Mucosa of gallbladder (tissue), 1 donor: Measurements from ENCODE around the gene GAREM2. TPM values are rescaled to one million over a fixed set of nuclear protein-coding genes. Genes with fewer than 3 reads are reported as not detected.
"Not testable (repeated sequence)": the region's sequence is repeated elsewhere in the genome, so short reads cannot be mapped to it uniquely, and the experiment has no call there.

Experiments used
- DNase-seq: peaks from one replicate; pipeline ENCODE4 v3.0.0-alpha.2; 2020; ENCODE audit warnings: low spot score
- total RNA-seq: library from RNA; stranded (reverse); gene quantifications from one replicate; pipeline ENCODE4 v1.2.1, GENCODE V29; 2021
- donor health status: DM: no; HTN: no; CAD: no.

GAREM2 gene
- total RNA-seq = 4.9 TPM

DNA sequence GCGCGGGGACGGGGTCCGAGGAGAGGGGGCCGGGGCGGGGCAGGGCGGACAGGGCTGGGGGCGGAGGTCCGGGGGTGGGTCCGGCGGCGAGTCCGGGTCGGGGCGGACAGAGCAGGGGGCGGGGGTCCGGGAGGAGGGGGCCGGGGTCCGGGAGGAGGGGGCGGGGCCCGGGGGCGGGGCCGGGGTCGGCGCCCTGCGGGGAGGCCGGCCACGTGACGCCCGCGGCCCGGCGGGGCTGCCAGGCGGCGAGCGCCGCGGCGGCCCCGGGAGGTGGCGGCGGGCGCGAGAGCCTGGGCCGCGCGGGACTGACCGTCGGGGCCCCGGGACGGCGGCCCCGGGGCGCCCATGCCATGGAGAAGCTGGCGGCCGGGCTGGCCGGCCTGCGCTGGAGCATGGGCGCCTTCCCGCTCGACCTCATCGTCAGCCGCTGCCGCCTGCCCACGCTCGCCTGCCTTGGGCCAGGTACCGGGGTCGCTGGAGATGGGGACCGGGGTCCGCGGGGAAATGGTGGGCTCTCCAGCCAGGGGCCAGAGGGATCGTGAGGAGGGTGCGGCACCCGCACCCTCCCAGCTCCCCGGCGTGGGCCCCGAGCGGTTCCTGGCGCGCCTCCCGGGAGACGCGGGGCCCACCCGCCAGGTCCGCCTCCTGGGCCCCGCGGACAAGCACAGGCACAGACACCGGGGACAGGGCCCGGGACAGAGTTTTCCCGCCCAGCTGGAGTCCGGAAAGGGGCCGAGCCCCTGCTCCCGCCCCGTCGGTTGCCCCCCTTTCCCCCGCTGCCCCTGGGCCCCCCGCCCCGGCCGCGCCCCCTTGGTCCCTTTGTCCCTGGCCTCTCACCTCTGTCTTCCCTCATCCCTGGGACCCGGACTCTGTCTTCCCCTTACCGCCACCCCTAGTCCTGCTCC lies at the start of gene GAREM2:
GAREM2 (plus strand) TSS at position 218 of the 905 bp plus-strand sequence; CDS start at position 351, 133 bp downstream.
- DNase-seq = no peak

DNA sequence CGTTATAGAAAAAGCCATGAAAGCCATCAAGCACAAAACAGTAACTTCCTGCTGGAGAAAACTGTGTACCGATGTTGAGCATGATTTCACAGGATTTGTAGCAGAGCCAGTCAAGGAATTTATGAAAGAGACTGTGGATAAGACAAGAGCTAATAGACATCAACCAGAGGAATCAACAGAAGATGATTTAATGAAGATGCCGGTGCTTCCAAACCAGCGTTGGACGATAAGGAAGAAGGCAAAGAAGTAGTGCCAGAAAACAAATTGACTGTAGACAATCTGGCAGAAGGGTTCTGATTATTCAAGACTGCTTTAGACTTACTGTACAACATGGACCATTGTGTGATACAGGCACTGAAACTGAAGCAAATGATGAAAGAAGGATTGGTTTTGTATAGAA lies 49.5 kb upstream of the GAREM2 start:
- no peak for DNase-seq

DNA sequence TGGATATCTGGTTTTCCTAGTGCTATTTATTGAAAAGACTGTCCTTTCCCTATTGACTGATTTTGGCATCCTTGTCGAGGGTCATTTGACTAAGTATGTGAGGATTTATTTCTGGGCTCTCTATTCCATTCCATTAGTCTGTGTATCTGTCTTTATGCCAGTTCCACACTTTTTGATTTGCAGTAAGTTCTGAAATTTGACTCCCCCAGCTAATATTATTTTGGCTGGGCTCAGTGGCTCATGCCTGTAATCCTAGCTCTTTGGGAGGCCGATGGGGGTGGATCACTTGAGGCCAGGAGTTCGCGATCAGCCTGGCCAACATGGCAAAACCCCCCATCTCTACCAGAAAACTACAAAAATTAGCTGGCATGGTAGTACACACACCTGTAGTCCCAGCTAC lies 46.8 kb upstream of the GAREM2 start:
- DNase-seq = no peak

DNA sequence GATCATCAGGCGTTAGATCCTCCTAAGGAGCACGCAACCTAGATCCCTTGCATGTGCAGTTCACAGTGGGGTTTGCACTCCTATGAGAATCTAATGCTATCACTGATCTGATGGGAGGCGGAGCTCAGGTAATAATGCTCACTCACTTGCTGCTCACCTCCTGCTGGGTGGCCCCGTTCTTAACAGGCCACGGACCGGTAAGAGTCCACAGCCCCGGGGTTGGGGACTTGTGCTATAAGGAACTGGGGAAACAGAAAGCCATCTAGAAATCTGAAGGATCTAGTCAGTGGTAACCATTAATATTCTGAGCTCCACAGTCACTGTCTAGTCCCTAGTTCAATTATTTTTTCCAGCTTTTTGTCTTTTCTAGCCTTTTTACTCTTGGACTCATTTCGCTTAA lies 44.7 kb upstream of the GAREM2 start:
- no peak for DNase-seq

DNA sequence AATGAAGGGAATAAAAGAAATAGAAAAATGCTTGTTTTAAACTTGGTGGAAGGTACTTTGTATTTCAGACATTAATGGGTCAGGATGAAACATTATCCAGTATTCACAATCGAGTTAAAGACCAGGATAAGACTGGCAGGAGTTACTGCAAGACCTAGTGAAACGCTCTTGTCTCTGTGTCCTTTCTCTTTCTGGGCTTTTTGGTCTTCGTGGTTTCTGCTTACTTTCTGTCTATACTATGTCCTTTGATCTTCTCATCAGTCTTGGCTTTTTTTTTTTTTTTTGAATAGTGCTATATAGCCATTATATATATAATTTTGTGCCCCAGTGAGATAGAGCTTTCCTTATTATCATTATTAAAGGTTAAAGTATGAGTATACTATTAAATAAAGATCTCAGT lies 42.1 kb upstream of the GAREM2 start:
- no peak for DNase-seq

DNA sequence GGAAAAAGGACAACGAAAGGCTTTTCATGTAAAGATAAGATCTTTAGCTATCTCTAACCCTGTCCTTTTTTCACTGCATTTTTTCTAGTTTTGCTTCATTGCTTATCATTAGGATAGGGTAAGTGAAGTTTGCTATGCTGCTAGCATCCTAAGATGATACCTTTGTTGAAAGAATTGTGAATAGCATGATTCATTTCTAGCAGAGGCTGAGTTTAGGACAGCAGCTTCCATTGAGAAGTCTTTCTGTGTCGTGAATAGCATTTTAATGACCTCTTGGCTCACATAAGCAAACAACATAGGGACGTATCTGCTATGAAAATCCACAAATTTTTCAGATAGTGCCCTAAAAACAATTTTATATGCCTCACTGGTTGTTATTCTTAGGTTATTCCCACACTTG lies 36.4 kb upstream of the GAREM2 start:
- DNase-seq = no peak

DNA sequence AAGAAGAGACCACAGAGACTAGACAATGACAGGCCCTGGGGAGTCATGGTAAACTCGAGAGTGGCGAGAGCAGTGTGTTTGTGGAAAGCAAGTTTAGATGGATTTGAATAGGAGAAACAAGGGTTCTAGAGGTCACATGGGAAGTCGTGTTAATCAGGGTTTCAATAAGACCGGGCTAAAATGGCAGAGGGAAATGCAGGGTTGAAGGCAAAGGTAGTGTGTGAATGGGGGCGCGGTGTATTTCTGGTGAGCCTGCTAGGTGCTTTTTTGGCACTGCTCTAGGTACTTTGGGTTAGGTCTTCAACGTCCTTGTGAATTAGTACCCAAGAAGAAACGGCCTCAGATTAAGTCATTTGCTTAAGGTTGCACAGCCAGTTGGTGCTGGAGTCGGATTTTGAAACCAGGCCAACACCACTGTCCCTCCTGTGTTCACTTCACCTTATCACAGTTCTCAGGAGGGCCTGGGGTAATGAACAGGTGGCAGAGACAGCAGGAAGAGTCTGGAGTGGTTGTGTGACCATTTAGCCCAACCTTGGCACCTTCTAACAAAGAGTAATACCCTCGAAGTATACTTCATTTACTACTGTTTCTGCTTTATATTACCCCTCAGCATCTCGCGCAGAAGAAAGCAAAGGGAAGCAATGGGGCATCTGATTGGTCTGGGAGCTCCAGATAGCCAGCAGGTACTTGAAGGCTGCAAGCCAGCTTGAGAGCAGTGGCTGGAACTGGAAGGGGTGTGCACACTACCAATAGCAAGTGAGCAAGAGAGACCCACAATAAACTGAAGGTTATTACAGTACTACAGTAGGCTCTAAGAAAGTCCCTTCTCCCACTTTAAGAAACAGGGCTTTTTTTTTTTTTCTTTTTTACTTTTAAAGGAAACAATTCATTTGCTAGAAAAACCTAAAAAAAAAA lies 33.4 kb upstream of the GAREM2 start:
- no peak for DNase-seq

DNA sequence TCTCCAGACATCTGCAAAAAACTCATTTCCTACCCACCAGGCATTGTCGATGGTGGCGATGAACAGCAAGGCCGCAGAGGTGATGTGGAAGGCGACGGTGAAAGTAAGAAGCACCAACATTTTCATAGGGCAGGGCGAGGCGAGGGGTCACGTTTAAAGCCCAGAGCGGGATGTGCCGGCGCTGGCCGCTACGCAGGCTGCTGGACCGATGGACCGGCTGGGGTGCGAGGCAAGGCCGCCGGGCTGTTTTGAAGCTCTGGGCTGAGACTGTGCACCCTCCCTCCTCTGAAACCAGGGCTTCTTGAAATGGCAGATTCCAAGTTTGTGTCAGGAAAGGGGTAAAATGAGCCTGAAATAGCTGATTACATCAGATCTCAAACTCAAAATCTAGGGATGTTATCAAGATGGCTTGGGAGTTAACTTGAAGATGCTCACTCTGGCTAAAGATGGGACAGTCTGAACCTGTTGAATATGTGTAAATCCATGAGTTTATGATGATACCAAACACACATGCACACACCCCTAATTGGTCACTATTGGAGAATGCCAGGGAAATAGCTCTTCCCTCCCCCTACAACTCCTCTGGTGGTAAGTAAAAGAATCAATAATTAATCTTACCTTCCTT lies 31.6 kb upstream of the GAREM2 start:
- no peak for DNase-seq

DNA sequence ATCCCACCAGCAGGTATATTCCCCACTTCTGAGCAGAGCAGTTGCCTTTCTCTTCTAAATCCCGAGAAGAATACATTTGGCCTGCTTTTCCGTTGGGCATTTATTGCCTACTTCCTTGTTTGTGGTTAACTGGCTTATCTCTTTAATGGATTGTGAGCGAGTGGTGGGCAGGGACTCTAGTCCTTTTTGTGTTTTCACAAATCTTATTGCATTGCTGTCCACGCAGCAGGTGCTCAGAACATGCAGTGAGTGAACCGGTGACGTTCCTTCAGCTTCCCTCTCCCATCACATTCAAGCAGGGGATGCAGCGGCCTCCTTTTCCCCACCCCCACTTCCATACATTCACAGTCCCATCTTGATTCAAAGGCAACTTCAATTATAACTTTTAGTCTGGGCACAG lies 28.9 kb upstream of the GAREM2 start:
- no peak for DNase-seq

DNA sequence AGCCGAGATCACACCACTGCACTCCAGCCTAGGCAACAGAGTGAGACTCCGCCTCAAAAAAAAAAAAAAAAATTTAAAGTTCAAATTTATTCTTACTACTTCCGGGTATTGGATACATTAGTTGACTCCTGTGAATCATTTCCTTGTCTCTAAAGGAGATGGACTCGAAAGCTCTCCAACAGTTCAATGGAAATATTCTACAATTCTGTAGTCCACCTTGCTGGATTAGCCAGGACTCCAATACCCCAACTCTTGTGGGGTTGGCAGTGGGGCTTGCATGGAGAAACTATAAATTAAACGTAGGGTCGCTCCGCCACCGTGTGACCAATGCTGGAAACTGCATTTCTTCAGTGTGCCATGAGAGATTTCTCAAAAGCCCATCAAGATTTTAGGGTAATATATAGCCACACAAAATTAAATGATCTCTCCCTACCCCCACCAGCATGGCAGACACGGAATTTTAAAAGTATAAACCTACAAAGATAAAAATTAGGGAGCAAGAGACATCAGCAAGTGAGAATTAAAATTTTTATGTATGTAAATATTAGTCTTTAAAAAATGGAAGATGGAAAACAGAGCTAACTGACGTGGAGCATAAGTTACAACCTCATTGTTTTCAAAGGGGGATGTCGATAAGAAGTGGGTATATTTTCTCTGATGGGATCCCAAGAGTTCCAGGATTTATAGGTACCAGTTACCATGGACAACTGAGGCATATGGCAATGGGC lies 27.8 kb upstream of the GAREM2 start:
- DNase-seq = peak; percentile 67

DNA sequence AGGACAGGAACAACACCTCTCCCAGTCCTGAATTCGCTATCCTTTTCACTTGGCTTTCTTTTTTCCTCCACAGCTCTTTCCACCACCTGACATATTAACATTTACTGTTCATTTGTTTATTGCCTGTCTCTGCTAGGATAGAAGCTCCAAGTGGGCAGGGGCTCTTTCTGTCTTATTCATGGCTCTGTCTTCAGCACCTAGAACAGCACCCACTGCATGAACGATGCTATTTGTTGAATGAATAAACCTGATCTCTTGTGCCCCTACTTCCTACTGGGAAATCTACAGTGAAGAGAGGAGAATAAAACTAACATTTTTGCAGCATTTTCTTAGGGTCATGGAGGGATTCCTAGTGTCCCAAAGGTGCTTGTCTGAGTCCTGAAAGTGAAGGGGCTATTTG lies 24.4 kb upstream of the GAREM2 start:
- DNase-seq = no peak

DNA sequence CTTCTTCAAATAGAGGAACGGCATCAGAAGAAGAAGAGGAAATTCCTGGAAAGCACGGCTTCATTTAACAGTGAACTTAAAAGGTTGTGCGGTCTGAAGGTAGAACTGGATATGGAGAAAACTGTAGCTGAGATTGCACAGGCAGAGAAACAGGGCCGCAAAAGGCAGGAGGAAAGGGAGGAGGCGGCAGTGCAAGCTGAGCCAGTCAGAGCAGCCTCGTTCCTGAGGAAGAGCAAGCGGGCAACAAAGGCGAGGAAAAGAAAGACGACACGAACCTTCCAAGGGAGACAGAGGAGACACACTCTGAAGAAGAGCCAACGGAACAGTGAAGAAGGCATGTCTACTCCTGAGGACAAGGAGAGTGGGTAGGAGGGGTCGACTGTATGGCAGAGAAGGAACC lies 22.6 kb upstream of the GAREM2 start:
- DNase-seq = no peak

DNA sequence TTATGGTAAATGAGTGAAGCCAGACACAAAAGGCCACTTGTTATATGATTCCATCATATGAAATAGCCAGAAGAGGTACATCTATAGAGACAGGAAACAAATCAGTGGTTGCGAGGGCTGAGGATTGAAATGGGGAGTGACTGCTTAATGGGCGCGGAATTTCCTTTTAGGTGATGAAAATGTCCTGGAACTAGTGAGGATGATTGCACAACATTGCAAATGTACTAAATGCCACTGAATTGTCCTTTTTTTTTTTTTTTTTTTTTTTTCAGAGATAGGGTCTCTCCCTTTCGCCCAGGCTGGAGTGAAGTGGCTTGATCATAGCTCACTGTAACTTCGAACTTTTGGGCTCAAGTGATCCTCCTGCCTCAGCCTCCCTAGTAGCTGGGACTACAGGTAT lies 15.3 kb upstream of the GAREM2 start:
- DNase-seq = no peak

DNA sequence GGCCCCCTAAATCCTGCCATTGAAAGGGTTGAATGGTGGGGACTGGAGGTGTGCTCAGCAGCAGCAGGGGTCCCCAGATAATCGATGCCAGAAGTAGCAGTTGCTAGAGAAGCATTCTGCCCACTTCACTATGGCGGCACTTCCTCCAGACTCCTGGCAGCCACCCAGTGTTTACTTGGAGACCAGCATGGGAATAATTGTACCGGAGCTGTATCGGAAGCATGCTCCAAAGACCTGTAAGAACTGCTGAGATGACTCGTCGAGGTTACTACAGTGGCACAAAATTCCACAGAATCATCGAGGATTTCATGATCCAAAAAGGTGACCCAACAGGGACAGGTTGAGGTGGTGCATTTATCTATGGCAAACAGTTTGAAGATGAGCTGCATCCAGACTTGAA lies 11.0 kb upstream of the GAREM2 start:
- DNase-seq = no peak

DNA sequence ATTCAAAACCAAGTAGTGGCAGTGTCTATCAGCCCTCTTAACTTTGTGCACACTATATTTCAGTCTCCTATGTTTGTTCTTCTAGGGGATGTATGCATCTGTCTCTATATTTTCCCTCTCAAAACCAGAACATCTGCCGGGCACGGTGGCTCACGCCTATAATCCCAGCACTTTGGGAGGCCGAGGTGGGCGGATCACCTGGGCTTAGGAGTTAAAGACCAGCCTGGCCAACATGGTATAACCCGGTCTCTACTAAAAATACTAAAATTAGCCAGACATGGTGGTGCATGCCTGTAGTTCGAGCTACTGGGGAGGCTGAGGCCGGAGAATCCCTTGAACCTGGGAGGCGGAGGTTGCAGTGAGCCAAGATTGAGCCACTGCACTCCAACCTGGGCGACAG lies 9.9 kb upstream of the GAREM2 start:
- no peak for DNase-seq

DNA sequence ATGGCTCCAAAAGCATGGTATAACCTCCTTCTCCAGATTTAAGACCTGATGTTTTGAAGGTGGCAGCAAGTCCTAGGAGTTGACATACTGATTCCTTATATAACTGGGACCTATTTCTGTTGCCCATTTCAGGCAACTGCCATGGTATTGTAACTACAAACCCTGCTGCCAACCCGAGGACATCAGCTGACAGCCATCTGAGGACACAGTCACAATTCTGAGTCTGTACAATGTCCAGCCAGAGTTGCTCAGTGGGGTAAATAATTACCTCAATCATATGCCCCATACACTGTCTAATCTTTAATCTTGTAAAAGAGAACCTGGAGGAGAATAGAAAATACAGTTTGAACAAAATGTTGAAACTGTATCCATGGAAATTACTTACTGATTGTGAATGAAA lies 8.7 kb upstream of the GAREM2 start:
- peak; percentile 38 for DNase-seq

DNA sequence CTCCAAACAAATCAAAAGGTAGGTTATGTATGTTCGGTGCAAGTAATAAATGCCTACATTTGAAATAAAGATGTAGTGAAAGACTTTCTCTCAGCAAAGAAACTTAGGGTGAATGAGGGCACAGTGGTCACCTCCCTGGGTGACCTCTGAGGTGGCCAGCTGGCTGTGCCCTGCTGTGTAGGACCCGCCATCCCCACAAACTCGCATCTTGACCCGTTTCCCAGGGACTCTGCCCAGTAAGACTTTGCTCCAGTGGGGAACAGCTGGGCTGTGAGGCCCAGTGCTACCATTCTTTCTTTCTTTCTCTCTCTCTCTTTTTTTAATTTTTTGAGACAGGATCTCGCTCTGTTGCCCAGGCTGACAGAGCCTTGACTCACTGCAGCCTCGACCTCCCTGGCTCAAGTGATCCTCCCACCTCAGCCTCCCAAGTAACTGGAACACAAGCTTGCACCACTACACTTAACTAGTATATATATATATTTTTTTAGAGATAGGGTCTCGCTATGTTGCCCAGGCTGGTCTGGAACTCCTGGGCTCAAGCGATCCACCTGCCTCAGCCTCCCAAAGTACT lies 8.2 kb upstream of the GAREM2 start:
- DNase-seq = no peak

DNA sequence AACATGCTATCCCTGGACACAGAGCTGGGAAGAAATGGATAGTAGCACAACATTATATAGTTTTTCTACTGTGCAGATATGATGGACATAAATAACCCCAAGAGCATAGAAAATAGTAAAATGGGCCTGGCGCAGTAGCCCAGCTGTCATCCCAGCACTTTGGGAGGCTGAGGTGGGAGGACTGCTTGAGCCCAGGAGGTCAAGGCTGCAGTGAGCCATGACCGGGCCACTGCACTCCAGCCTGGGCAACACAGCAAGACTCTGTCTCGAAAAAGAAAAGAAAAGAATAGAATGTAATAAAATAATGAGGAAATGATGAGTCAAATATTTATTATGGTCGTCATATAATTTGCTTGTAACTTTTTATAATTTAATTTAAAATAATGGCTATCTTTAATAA lies 7.5 kb upstream of the GAREM2 start:
- no peak for DNase-seq

DNA sequence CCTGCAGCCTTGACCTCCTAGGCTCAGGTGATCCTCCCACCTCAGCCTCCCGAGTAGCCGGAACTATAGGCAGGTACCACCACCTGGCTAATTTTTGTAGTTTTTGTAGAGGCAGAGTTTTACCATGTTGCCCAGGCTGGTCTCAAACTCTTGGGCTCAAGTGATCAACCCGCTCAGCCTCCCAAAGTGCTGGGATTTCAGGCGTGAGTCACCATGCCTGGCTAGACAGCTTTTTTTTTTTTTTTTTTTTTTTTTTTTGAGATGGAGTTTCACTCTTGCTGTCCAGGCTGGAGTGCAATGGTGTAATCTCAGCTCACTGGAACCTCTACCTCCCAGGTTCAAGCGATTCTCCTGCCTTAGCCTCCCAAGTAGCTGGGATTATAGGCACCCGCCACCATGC lies 6.3 kb upstream of the GAREM2 start:
- DNase-seq = not testable (repeated sequence)

DNA sequence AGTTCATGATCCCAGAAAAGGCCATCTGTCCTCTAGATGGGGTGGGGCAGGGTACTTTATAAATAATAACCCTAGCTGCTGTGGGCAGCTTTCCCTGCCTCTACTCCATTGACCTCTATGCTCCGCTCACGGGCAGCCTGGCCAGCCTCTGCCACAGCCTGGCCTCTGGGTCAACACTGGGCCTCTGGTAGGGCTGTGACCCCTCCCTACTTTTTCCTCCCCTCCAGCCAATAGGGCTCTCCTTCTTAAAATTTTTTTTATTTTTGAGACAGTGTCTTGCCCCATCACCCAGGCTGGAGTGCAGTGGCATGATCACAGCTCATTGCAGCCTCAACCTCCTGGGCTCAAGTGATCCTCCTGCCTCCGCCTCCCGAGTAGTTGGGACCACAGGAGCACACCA lies 4.1 kb upstream of the GAREM2 start:
- no peak for DNase-seq

DNA sequence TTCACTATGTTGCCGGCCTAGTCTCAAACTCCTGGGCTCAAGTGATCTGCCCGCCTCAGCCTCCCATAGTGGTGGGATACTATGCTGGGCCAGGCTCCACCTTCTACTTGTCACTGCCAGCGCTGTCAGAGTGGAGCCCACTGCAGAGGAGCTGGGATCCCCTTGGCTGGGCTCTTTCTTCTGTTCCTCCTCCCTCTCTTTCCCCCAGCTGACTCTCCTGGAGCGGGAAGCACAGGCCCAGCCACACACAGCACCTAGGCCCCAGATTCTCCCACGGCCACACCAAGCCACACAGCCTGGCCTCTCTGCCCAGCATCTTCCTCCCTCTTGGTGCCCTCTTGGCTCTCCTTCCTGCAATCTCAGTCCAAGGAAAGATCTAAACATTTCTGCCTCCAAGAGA lies 3.7 kb upstream of the GAREM2 start:
- DNase-seq = no peak
